Small intestine (tissue), 7 donors: ENCODE results near the gene AIPL1. TPM values are rescaled to one million over a fixed set of nuclear protein-coding genes. Genes with fewer than 3 reads are reported as not detected.

ENCODE experiments used
- DNase-seq, 2 donors: peaks; one replicate each; pipeline versions ENCODE4 v3.0.0 to v3.0.0-alpha.2; 2013
- FAIRE-seq: peaks from 2 replicates; lab custom pipeline; 2012; peaks lifted over from hg19 to GRCh38; lab: Jason Lieb, UNC
- H3K27ac ChIP-seq, 3 donors: one replicate each; pipeline ENCODE4 v1.5.1; 2013; ENCODE audit warnings: low read length in 2 of 3, mild to moderate bottlenecking in 2 of 3, control low read depth in 1 of 3, inconsistent platforms in 1 of 3, low read depth in 1 of 3, moderate library complexity in 1 of 3
- H3K27me3 ChIP-seq, 3 donors: one replicate each; pipeline ENCODE4 v1.6.1; 2013; ENCODE audit warnings: low read length in 3 of 3, inconsistent platforms in 1 of 3; ENCODE audit not compliant: control insufficient read depth in 3 of 3, insufficient read depth in 3 of 3
- H3K36me3 ChIP-seq, 3 donors: one replicate each; pipeline ENCODE4 v1.6.1; 2013; ENCODE audit warnings: low read length in 3 of 3, inconsistent platforms in 1 of 3, low read depth in 1 of 3, mild to moderate bottlenecking in 1 of 3, moderate library complexity in 1 of 3; ENCODE audit not compliant: control insufficient read depth in 3 of 3, insufficient read depth in 2 of 3
- H3K4me1 ChIP-seq, 3 donors: one replicate each; pipeline ENCODE4 v1.6.1; 2013; ENCODE audit warnings: low read length in 2 of 3, inconsistent platforms in 1 of 3, low read depth in 1 of 3, mild to moderate bottlenecking in 1 of 3, moderate library complexity in 1 of 3; ENCODE audit not compliant: control insufficient read depth in 3 of 3, insufficient read depth in 2 of 3
- H3K4me3 ChIP-seq, 3 donors: one replicate each; pipeline ENCODE4 v1.5.1; 2013; ENCODE audit warnings: low read length in 3 of 3, control low read depth in 1 of 3, inconsistent platforms in 1 of 3, low read depth in 1 of 3, mild to moderate bottlenecking in 1 of 3, moderate library complexity in 1 of 3
- H3K9me3 ChIP-seq, 2 donors: one replicate each; pipeline ENCODE4 v1.6.1; 2013; ENCODE audit warnings: low read depth in 1 of 2, low read length in 1 of 2; ENCODE audit not compliant: control insufficient read depth in 2 of 2, insufficient read depth in 1 of 2
- WGBS, 3 donors: extraction: QIAGEN DNeasy Blood & Tissue Kit; methylation state at CpG; one replicate each; pipeline ENCODE4 v1.1.7; 2013; 5-methylcytosine and 5-hydroxymethylcytosine counted together
- polyA plus RNA-seq, 4 donors: library from polyadenylated mRNA; stranded (reverse) in 3 of 4; unstranded in 1 of 4; fragments of 200-250 nt in 3 of 4; fragments of 120-200 nt in 1 of 4; gene quantifications; one replicate each; pipeline versions ENCODE4 v1.2.1 to v1.2.3, GENCODE V29; 2013
- donor health status: healthy with polysubstance abuse.
- donor health status: control.
- donor health status: control.
- donor health status: Bipolar disorder and iron deficiency.
- donor health status: healthy.

AIPL1 gene
- polyA plus RNA-seq, 4 donors, result not detected

DNA sequence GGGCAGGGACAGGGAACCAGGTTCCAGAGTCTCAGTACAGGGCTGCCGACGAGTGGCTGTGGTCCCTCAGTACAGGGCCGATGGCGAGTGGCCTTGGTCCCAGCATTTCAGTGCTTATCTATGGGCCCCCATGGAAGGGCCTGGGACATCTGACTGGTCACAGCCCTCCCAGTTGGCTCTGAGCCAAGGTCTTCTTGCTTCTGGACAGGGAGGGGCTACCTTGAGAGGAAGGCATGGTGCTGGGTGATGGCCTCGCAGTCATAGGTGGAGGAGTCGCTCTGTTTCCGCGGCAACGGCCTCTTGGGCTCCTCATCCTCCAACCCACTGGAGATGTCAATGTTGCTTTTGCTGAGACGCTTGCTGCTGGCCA, 41.9 kb upstream of the AIPL1 start:
- 91 to 95% (median 92%) methylated on average over 10 of the region's 10 CpGs for WGBS, 3 donors
- DNase-seq, result no peak
- no peak for FAIRE-seq

GRCh38 chr17:6476076-6476809, 41.3 kb upstream of the AIPL1 start:
- FAIRE-seq, result no peak
- Histone ChIP-seq H3K9me3 (no peaks in the 10 kb centered on the region), H3K27ac (no peak overlapping the region), H3K36me3 (no peaks in the 10 kb centered on the region), H3K4me3 (no peak overlapping the region), H3K4me1 (peaks cover 0 to 4% (median 0%) of the 10 kb centered on the region in 3 donors), H3K27me3 (no peaks in the 10 kb centered on the region)
- DNase-seq, result no peak
- 56 to 65% (median 64%) methylated on average over 8 of the region's 8 CpGs for WGBS, 3 donors

More for the DNA sequence above, 41.9 kb upstream of the AIPL1 start:
- Histone ChIP-seq H3K27ac (no peak overlapping the region), H3K9me3 (no peaks in the 10 kb centered on the region), H3K36me3 (no peaks in the 10 kb centered on the region), H3K4me1 (peaks cover 0 to 4% (median 0%) of the 10 kb centered on the region in 3 donors), H3K27me3 (no peaks in the 10 kb centered on the region), H3K4me3 (no peak overlapping the region)

DNA sequence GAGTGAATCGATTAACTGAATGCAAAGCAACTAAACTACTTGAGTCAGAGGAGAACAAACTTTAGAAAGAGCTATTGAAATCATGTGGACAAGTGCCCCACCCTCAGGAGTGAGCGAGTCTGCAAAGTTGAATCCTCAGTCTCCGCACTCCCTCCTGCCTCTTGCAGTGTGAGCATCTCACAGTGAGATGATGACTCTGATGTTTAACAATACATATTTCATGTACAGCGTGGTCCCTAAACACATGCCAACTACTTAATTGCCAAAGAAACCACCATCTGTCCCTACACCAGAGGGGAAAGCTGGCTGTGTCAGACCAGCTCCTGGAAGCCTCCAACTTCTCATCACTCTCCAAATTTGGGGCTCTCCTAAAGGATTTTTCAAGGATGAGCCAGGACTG, 40.5 kb upstream of the AIPL1 start:
- Histone ChIP-seq H3K4me1 (peaks cover 0 to 4% (median 0%) of the 10 kb centered on the region in 3 donors), H3K27me3 (no peaks in the 10 kb centered on the region), H3K9me3 (no peaks in the 10 kb centered on the region), H3K27ac (no peak overlapping the region), H3K4me3 (no peak overlapping the region), H3K36me3 (no peaks in the 10 kb centered on the region)
- no peak for FAIRE-seq
- DNase-seq, result no peak
- WGBS, 3 donors, result 69 to 81% (median 75%) methylated on average over 4 of the region's 4 CpGs

DNA sequence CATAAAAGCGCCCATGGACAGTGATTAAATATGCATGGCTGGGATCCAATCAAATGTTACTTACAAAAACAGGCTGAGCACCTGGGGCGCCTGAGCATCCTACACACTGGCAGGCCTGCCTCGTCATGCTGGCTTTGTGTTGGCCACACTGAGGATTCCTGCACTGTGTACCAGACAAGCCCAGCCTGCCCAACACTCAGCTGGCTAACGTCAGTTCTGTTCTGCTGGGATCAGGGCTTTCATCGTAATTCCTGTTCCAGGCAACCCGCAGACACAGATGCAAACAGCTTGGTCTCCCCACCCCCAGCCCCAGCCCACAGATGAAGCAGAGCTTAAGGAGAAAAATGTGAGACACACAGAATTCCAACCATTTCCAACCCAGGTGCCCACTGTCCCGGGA, 40.0 kb upstream of the AIPL1 start:
- WGBS, 3 donors, result 64 to 84% (median 81%) methylated on average over 7 of the region's 7 CpGs
- no peak for DNase-seq

GRCh38 chr17:6474376-6474775, 39.5 kb upstream of the AIPL1 start:
- Histone ChIP-seq H3K27me3 (no peaks in the 10 kb centered on the region), H3K27ac (no peak overlapping the region), H3K4me3 (no peak overlapping the region), H3K4me1 (peaks cover 0 to 4% (median 0%) of the 10 kb centered on the region in 3 donors), H3K9me3 (no peaks in the 10 kb centered on the region), H3K36me3 (no peaks in the 10 kb centered on the region)
- DNase-seq (no peak), FAIRE-seq (no peak)
- 88 to 92% (median 90%) methylated on average over 22 of the region's 22 CpGs for WGBS, 3 donors

More for the DNA sequence above, 40.0 kb upstream of the AIPL1 start:
- no peaks in the 10 kb centered on the region for H3K9me3 ChIP-seq
- no peaks in the 10 kb centered on the region for H3K27me3 ChIP-seq
- H3K36me3 ChIP-seq, result no peaks in the 10 kb centered on the region
- FAIRE-seq, result no peak
- H3K4me1 ChIP-seq, result peaks cover 0 to 4% (median 0%) of the 10 kb centered on the region in 3 donors
- no peak overlapping the region for H3K27ac ChIP-seq
- no peak overlapping the region for H3K4me3 ChIP-seq

DNA sequence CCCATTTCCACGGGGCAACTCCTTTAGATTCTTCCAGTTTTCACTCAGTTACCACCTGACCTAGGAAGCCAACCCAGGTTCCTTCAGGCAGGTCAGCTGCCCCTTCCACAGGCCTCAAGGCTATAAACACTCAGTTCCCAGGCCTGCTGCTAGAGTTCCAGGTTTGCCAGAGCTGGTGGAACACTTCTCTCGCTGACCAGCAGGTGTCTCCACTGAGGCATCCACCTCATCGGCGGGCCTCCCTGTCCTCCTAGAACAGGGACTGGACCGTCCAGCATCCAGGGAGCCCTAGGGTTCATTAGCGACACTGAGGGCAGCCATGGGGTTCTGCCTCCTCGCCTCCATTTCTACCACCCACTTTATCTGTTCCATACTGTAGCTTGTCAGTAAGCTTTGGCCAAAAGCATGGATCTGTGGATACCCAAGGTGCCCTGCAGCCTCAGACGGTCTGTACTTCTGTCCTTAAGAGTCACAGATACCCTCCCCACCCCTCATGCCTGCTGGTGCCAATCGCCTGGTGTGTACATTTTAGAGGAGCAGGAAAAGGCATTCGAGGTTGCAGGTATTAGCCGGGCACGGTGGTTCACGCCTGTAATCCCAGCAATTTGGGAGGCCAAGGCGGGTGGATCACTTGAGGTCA, 38.3 kb upstream of the AIPL1 start:
- FAIRE-seq (no peak), DNase-seq (peak; percentile 70 to 89)
- WGBS, 3 donors, result 44 to 47% (median 45%) methylated on average over 14 of the region's 14 CpGs
- no peaks in the 10 kb centered on the region for H3K36me3 ChIP-seq
- no peaks in the 10 kb centered on the region for H3K27me3 ChIP-seq
- H3K4me1 ChIP-seq, result peaks cover 0 to 4% (median 0%) of the 10 kb centered on the region in 3 donors
- no peaks in the 10 kb centered on the region for H3K9me3 ChIP-seq
- H3K4me3 ChIP-seq, result no peak overlapping the region
- no peak overlapping the region for H3K27ac ChIP-seq

DNA sequence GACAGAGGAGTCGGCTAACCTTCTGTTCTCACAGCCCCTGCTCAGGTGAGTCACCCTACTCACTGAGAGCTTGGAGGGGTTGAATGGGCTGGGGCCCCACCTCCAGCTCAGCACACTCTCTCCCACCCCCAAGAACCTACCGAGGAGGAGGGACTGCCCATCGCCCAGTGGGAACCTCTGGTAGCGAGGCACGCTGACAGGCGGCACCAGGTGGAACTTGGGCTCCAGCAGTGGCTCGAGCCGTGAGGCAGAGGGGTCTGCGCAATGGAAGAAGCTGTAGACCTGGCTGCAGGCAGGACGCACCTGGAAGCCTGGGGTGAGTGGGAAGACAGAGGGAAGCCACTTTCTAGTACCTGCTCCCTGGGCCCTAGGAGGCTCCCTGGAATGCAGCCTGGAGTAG, 37.6 kb upstream of the AIPL1 start:
- DNase-seq, result no peak
- no peak overlapping the region for H3K4me3 ChIP-seq
- FAIRE-seq, result no peak
- H3K4me1 ChIP-seq, result peaks cover 0 to 4% (median 0%) of the 10 kb centered on the region in 3 donors
- H3K27me3 ChIP-seq, result no peaks in the 10 kb centered on the region
- H3K36me3 ChIP-seq, result no peaks in the 10 kb centered on the region
- 88 to 94% (median 93%) methylated on average over 10 of the region's 10 CpGs for WGBS, 3 donors
- no peaks in the 10 kb centered on the region for H3K9me3 ChIP-seq
- no peak overlapping the region for H3K27ac ChIP-seq

GRCh38 chr17:6471531-6472465, 36.9 kb upstream of the AIPL1 start:
- peaks cover 0 to 3% of the 10 kb centered on the region in 2 donors for H3K9me3 ChIP-seq
- H3K4me1 ChIP-seq, result peaks cover 0 to 4% (median 0%) of the 10 kb centered on the region in 3 donors
- no peak for FAIRE-seq
- 69 to 74% (median 70%) methylated on average over 19 of the region's 19 CpGs for WGBS, 3 donors
- H3K27me3 ChIP-seq, result no peaks in the 10 kb centered on the region
- H3K4me3 ChIP-seq, result no peak overlapping the region
- no peak for DNase-seq
- no peak overlapping the region for H3K27ac ChIP-seq
- H3K36me3 ChIP-seq, result no peaks in the 10 kb centered on the region
